ENCODE measurements around the gene XCL2. TPM values are rescaled to one million over a fixed set of nuclear protein-coding genes. Genes with fewer than 3 reads are reported as not detected.

Gene XCL2
- polyA plus RNA-seq, 1 donor from 2014 or later, result not detected

GRCh38 chr1:168531615-168532345 lies 12.0 kb downstream of the XCL2 start:
- Histone ChIP-seq H3K9me2 (ENCODE audit: insufficient read depth, low read length) (no peaks in the 10 kb centered on the region), H3K27ac (ENCODE audit: low read length) (no peak overlapping the region), H2AFZ (ENCODE audit: low read depth, low read length) (no peak overlapping the region), H3K36me3 (ENCODE audit: insufficient read depth, low read length) (no peaks in the 10 kb centered on the region), H3K27me3 (ENCODE audit: insufficient read depth, low read depth, low read length) (no peaks in the 10 kb centered on the region), H3F3A (ENCODE audit: insufficient read depth, low read length, poor library complexity, severe bottlenecking) (no peaks in the 10 kb centered on the region), H3K9ac (ENCODE audit: low read length) (no peak overlapping the region), H4K20me1 (ENCODE audit: insufficient read depth) (no peaks in the 10 kb centered on the region), H3K9me3 (ENCODE audit: low read length) (no peaks in the 10 kb centered on the region), H3K79me2 (replicated peaks; ENCODE audit: insufficient read depth, low read length) (no peaks in the 10 kb centered on the region), H3K4me3 (ENCODE audit: low read length) (no peak overlapping the region), H3K4me2 (ENCODE audit: low read length) (no peak overlapping the region)
- TF ChIP-seq MXI1 (conservative IDR thresholded peaks at IDR 0.05; ENCODE audit: poor library complexity, severe bottlenecking), result no peak
- TF ChIP-seq EP300 (conservative IDR thresholded peaks at IDR 0.05; ENCODE audit: poor library complexity, severe bottlenecking), result no peak
- TF ChIP-seq RAD21 (conservative IDR thresholded peaks at IDR 0.05), result no peak
- TF ChIP-seq REST (IDR thresholded peaks at IDR 0.05; ENCODE audit: borderline replicate concordance), result no peak
- TF ChIP-seq TAF1 (IDR thresholded peaks at IDR 0.05; ENCODE audit: low read depth), result no peak
- no peak for TF ChIP-seq CTCF (IDR thresholded peaks at IDR 0.05; ENCODE audit: poor library complexity, severe bottlenecking)
- TF ChIP-seq EZH2 (IDR thresholded peaks at IDR 0.05; ENCODE audit: borderline replicate concordance, insufficient read depth, low read length, poor library complexity, severe bottlenecking), result no peak
- TF ChIP-seq SMC3 (conservative IDR thresholded peaks at IDR 0.05; ENCODE audit: poor library complexity), result no peak

GRCh38 chr1:168529518-168529917 lies 14.3 kb downstream of the XCL2 start:
- no peaks in the 10 kb centered on the region for H3F3A ChIP-seq (ENCODE audit: insufficient read depth, low read length, poor library complexity, severe bottlenecking)
- H3K27ac ChIP-seq (ENCODE audit: low read length), result no peak overlapping the region
- no peaks in the 10 kb centered on the region for H3K79me2 ChIP-seq (replicated peaks; ENCODE audit: insufficient read depth, low read length)
- H3K36me3 ChIP-seq (ENCODE audit: insufficient read depth, low read length), result no peaks in the 10 kb centered on the region
- no peak overlapping the region for H3K4me2 ChIP-seq (ENCODE audit: low read length)
- no peaks in the 10 kb centered on the region for H3K9me3 ChIP-seq (ENCODE audit: low read length)
- H3K9me2 ChIP-seq (ENCODE audit: insufficient read depth, low read length), result no peaks in the 10 kb centered on the region
- H3K4me3 ChIP-seq (ENCODE audit: low read length), result no peak overlapping the region
- no peaks in the 10 kb centered on the region for H4K20me1 ChIP-seq (ENCODE audit: insufficient read depth)
- H2AFZ ChIP-seq (ENCODE audit: low read depth, low read length), result no peak overlapping the region
- H3K9ac ChIP-seq (ENCODE audit: low read length), result no peak overlapping the region
- no peaks in the 10 kb centered on the region for H3K27me3 ChIP-seq (ENCODE audit: insufficient read depth, low read depth, low read length)
- no peak for TF ChIP-seq EZH2 (IDR thresholded peaks at IDR 0.05; ENCODE audit: borderline replicate concordance, insufficient read depth, low read length, poor library complexity, severe bottlenecking)

Data from neural cell (in vitro differentiated cells).